GM18907 (cell line): Measurements from ENCODE around the gene NT5C2.
A peak's percentile ranks its signal among the peaks of the same experiment; 100 is the strongest.
"Not testable (repeated sequence)": the region's sequence is repeated elsewhere in the genome, so short reads cannot be mapped to it uniquely, and the experiment has no call there.

ENCODE experiments used
- ATAC-seq: cut with Tn5 transposase; IDR thresholded peaks from one replicate; pipeline ENCODE4 v1.9.1; 2021; ENCODE audit warnings: mild to moderate bottlenecking, moderate library complexity; ENCODE audit not compliant: unreplicated experiment

The NT5C2 gene

DNA sequence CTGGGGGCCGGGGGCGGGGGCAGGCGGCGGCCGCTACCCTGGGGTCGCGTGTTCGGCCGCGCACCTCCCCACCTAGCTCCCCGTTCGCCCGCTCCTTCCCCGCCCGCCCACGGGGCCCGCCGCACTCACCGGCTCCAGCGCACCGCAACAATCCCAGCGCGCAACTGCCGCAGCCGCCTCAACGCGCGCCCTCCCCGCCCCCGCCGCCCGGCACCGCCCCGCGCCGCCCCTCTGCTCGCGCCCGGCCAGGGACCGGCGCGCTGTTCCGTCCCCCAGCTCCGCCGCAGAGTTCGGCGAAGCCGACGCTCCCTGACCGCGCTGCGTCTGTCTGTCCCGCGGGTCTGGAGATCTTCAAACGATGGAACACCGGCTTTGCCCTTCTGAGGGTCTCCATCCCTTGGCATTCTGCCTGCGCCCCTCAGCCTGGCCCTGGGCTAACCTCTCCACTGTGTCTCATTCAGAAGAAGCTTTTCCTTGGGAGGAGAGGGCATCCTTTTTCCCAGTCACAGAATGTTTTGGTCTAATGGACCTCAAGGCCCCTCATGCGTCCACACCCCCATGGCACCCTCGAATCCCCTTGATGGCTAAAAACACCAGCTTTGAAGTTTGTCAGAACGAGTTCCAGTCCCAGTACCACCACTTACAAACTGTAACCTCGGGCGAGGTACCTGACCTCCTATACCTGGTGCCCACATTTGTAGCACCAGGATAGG, at the start of gene NT5C2:
Gene NT5C2 (minus strand): TSS at position 166 of the 713 bp plus-strand sequence. CDS start 18,314 bp downstream, outside the sequence.
- ATAC-seq, result peak; percentile 76

GRCh38 chr10:103241262-103242011, 48.4 kb upstream of the NT5C2 start:
- ATAC-seq, result no peak

DNA sequence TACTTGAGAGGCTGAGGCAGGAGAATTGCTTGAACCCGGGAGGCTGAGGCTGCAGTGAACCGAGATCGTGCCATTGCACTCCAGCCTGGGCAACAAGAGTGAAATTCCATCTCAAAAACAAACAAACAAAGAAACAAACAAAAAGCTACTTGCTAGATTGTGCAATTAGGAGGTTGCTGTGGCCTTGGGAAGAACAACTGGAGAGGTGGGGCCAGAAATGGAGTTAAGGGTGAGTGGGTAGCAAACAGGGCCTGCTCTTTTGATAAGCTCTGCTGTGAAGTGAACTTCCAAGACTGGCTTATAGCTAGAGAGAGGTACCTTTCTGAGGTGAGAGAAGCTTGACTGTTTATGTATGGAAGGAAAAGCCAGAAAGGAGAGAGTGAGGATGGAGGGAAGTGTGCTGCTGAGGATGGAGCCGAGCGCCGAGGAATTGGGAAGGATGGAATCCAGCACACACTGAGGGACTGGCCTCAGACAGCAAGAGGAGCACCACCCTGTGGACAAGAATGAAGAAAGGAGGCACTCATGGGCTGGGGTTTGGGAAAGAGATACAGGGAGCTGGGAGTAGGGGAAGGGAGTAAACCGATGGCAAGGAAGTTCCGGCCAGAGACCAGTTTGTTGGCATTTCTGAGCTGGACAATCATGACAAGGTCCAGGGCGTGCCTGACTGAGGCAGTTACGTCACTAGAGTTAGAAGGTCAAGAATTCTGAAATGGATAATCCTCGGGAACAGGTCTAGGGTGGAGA, 45.6 kb upstream of the NT5C2 start:
- no peak for ATAC-seq

GRCh38 chr10:103235775-103236174, 42.7 kb upstream of the NT5C2 start:
- ATAC-seq, result no peak

DNA sequence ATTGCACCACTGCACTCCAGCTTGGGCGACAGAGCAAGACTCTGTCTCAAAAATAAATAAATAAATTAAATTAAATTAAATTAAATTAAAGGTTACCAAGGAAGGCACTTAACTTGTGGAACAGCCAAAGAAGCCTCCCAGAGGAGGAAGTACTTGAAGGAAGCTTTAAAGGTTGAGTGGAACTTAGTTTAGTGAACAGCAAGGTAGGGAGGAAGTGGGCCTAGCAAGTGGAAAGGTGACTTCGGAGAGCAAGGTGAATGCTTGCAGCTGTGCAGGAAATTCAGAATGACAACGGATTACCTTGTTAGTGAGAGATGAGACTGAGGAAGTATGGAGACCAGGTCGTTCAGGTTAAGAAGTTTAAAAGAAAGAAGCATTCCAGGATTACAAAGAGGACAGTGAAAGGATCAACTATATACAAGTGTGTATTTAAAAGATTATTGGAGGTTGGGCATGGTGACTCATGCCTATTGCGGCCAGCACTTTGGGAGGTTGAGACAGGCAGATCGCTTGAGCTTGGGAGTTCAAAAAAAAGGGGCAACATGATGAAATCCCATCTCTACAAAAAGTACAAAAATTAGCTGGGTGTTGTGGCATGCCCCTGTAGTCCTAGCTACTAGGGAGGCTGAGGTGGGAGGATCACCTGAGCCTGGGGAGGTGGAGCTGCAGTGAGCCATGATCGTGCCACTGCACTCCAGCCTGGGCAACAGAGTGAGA, 39.9 kb upstream of the NT5C2 start:
- ATAC-seq, result no peak

DNA sequence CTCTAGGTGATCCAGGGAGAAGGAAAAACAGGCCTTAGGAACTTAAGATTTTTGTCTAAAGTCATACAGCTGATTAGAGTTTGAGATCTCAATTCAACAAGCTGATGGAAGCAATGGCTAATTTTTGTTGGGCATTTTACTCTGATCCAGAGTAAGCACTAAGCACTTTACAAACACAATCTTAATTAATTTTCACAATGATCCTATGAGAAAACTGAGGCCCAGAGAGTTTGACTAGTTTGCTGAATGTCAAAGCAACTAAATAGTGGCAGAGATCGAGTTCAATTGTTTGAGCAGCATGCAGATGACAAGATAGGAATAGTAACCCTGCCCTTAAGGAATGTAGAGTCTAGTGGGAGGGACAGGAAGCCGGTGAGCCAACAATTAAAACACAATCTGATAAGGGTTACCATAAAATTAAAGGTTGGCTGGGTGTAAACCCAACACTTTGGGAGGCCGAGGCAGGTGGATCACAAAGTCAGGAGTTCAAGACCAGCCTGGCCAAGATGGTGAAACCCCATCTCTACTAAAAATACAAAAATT, 39.1 kb upstream of the NT5C2 start:
- no peak for ATAC-seq

GRCh38 chr10:103231047-103231551, 38.0 kb upstream of the NT5C2 start:
- ATAC-seq, result no peak

- ATAC-seq, result no peak
Observed at GRCh38 chr10:103227416-103227815, 34.3 kb upstream of the NT5C2 start.

DNA sequence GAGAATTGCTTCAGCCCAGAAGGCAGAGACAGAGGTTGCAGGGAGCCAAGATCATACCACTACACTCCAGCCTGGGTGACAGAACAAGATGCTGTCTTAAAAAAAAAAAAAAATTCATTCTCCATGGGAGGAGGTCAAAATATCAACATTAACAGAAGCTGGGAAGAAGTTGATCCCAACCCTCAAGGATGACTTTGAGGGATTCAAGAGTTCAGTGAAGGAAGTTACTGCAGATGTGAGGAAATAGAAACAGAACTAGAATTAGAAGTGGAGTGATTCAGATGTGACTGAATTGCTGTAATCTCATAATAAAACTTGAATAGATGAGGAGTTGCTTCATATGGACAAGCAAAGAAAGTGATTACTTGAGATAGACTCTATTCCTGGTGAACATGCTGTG, 32.9 kb upstream of the NT5C2 start:
- no peak for ATAC-seq

DNA sequence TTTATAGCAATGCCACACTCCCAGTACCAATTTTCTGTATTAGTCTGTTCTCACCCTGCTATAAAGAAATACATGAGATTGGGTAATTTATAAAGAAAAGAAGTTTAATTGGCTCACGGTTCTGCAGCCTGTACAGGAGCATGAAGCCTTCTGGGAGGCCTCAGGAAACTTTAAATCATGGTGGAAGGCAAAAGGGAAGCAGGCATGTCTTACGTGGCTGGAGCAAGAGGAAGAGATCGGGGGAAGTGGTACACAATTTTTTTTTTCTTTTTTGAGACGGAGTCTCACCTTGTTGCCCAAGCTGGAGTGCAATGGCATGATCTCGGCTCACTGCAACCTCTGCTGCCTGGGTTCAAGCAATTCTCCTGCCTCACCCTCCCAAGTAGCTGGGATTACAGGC, 31.6 kb upstream of the NT5C2 start:
- not testable (repeated sequence) for ATAC-seq

DNA sequence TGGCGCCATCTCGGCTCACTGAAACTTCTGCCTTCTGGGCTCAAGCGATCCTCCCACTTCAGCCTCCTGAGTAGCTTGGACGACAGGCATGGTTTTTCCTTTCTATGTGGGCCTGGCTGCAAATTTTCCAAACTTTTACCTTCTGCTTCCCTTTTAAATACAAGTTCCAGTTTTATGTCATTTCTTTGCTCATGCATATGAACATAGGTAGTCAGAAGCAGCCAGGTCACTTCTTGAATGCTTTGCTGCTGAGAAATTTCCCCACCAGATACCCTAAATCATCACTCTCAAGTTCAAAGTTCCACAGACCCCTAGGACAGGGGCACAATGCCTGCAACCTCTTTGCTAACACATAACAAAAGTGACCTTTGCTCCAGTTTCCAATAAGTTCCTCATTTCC, 31.1 kb upstream of the NT5C2 start:
- no peak for ATAC-seq

DNA sequence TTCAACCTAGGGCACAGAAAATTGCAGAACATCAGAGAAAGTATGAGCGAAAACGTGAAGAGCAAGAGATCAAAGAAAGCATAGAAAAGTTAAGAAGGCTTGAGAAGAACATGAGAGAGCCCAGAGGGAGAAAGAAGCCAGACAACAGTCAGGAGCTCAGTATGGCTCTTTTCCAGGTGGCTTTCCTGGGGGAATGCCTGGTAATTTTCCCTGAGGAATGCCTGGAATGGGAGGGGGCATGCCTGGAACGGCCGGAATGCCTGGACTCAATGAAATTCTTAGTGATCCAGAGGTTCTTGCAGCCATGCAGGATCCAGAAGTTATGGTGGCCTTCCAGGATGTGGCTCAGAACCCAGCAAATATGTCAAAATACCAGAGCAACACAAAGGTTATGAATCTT, 23.3 kb upstream of the NT5C2 start:
- not testable (repeated sequence) for ATAC-seq

- ATAC-seq, result no peak
Observed at GRCh38 chr10:103215601-103216000, 22.5 kb upstream of the NT5C2 start.

DNA sequence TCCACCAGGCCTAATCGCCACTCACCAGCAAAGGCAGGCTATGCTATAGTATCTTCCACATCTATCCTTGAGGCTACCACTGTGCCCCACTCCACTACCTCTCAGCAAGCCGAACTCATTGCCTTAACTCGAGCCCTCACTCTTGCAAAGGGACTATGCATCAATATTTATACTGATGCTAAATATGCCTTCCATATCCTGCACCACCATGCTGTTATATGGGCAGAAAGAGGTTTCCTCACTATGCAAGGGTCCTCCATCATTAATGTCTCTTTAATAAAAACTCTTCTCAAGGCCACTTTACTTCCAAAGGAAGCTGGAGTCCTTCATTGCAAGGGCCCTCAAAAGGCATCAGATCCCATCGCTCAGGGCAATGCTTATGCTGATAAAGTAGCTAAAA, 17.2 kb upstream of the NT5C2 start:
- ATAC-seq, result not testable (repeated sequence)

GRCh38 chr10:103207643-103208042, 14.6 kb upstream of the NT5C2 start:
- ATAC-seq, result not testable (repeated sequence)

GRCh38 chr10:103207141-103207540, 14.1 kb upstream of the NT5C2 start:
- ATAC-seq, result no peak

DNA sequence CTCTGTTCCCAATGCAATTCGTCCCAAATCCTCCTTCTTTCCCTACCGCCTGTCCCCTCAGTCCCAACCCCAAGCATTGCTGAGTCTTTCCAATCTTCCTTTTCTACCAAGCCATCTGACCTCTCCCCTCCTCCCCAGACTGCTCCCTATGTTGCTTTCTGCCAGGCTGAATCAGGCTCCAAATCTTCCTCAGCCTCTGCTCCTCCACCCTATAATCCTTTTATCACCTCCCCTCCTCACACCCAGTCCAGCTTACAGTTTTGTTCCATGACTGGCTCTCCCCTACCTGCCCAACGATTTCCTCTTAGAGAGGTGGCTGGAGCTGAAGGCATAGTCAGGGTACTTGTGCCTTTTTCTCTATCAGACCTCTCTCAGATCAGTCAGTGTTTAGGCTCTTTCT, 13.6 kb upstream of the NT5C2 start:
- not testable (repeated sequence) for ATAC-seq

GRCh38 chr10:103205401-103205800, 12.3 kb upstream of the NT5C2 start:
- not testable (repeated sequence) for ATAC-seq

DNA sequence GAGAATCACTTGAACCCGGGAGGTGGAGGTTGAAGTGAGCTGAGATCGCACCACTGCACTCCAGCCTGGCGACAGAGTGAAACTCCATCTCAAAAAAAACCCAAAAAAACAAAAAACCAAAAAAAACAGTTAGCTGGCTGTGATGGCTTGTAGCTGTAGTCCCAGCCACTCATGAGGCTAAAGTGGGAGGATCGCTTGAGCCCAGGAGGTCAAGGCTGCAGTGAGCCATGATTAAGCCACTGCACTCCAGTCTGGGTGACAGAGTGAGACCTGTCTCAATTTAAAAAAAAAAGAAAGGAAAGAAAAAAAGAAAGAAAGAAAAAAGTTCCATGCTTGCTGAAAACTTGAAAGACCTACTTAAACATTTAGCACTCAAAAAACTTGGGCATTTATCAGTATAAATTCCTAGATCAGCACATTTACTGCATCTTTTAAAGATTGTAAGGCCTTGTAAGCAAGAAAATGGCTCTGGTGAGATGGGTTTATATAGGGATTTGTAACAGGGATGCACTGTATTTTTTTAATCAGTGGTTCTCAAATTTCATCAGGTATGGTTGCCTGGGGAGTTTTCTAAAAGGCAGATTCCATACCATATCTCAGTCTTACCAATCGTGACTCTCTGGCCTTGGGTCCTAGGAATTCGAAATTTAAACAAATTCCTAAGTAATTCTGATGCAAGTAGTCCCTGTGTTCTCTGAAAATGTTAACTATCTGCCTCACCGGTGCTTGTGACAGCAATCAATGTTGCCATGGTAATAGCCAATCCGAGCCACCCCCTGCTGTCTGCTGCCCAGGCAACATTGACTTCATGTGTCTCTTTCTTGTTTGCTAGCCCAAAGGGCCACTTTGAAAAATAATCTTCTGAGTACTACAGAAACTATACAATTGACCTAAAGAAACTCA, 11.5 kb upstream of the NT5C2 start:
- ATAC-seq, result no peak
